LNCAP (cell line): ENCODE data around the gene TCF7L1.

Source experiments
- TF ChIP-seq, protein P1 (sequence below): fragments of 450-650 bp; IDR thresholded peaks from 2 replicates; pipeline ENCODE4 v1.5.1; 2017; ENCODE audit warnings: mild to moderate bottlenecking

TCF7L1 gene

DNA sequence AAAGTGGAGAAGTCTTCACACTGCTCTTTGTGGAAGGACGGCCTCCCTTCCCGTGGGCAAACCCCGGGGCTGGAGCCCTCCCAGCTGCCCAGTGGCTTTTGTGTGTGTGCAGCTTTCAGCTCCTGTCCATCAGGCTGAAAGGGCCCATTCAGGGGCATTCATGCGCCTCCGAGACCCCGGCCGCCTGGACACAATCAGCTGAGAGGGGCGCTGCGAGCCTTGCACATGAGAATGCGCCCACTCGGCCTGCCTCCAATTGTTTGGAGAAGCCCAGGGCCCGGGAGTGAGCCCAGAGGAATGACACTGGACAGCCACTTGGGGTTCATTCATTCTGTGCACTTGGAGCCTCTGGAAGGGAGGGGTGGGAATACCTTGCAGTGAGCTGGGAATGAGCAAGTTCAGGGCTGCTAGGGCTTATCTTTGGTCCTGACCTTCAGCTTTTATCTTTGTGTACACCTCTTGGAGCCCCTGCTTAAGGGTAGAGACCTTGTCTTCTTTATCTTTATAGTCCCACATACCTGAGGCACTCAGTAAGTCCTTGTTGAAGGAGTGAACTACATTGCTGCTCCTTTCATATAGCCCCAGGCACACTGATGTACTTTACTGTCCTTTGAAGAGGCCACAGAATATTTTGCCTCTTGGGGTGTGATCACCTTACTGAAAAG is 56.5 kb downstream of the TCF7L1 start:
- TF ChIP-seq, protein P1, sequence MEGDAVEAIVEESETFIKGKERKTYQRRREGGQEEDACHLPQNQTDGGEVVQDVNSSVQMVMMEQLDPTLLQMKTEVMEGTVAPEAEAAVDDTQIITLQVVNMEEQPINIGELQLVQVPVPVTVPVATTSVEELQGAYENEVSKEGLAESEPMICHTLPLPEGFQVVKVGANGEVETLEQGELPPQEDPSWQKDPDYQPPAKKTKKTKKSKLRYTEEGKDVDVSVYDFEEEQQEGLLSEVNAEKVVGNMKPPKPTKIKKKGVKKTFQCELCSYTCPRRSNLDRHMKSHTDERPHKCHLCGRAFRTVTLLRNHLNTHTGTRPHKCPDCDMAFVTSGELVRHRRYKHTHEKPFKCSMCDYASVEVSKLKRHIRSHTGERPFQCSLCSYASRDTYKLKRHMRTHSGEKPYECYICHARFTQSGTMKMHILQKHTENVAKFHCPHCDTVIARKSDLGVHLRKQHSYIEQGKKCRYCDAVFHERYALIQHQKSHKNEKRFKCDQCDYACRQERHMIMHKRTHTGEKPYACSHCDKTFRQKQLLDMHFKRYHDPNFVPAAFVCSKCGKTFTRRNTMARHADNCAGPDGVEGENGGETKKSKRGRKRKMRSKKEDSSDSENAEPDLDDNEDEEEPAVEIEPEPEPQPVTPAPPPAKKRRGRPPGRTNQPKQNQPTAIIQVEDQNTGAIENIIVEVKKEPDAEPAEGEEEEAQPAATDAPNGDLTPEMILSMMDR, result no peak

DNA sequence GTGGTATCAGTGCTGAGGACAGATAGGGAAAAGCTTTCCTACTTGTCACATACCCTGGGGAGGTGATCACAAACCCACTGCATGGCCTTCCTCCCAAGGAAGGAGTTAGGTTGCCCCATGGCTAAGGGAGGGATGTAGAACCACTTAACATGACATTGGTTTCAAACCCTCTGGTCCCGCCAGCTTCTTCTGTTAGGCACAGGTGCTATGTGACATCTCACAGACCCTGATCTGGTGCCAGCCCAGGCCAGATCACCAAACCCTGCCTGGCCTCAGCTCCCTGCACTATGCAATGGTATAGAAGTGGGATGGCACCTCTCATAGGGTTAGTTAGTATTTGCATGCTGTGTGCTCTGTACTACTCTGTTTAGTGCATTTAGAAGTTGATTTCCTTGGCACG is 58.0 kb downstream of the TCF7L1 start:
- TF ChIP-seq, protein P1, result no peak

DNA sequence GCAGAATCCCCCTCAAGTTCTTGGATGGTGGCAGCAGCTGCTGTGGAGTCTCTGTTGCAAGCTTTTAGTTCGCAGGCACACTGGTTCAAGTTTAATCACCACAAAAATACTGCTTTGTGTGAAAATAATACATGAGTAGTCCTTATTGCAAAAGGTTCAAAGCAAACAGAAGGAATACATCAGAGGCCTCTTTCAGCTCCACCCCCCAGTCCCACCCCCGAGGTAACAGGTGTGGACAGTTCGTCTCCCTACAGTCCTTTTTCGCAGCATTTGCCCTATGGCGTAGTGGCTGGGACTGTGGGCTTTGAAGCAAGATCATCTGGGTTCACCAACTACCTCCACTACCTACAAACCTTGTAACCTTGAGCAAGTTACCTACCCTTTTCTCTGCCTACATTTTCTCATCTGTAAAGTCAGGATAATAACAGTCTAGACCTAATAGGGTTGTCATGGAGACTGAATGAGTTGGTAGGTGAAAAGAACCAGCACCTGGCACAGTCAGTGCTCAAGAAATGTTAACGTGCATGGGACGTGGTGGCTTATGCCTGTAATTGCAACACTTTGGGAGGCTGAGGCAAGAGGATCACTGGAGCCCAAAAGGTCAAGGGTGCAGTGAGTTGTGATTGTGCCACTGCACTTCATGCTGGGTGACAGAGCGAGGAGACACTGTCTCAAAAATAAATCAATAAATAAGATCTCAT is 61.7 kb downstream of the TCF7L1 start:
- TF ChIP-seq, protein P1, result no peak

DNA sequence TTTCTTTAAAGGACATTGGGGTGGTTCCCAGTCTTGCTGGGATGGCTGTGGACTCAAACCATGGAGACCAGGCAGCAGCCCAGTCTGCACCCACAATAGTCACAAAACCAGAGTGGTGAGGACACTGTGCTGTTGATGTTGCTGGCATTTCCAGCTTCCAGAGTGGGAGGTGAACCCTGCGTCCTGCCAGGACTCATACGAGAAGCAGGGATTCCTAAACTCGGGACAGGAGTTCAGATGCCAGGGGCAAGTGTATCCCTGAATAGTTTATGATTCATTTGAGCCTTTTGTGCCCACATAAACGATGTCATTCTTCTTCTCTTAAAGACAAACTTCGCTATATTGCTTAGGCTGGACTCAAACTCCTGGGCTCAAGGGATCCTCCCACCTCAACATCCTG is 62.8 kb downstream of the TCF7L1 start:
- TF ChIP-seq, protein P1, result no peak

DNA sequence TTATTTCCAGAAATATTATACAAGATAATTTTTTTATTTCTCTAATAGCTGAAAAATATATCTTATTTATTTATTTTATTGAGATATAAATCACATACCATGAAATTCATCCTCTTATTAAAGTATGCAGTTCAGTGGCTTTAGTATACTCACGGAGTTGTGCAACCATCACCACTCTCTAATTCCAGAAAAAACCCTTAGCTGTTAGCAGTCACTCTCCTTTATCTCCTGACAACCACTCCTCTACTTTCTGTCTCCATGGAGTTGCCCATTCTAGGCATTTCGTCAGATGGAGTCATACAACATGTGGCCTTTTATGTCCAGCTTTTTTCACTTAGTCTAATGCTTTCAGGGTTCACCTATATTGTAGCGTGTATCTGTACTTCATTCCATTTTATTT is 66.5 kb downstream of the TCF7L1 start:
- TF ChIP-seq, protein P1, result no peak

DNA sequence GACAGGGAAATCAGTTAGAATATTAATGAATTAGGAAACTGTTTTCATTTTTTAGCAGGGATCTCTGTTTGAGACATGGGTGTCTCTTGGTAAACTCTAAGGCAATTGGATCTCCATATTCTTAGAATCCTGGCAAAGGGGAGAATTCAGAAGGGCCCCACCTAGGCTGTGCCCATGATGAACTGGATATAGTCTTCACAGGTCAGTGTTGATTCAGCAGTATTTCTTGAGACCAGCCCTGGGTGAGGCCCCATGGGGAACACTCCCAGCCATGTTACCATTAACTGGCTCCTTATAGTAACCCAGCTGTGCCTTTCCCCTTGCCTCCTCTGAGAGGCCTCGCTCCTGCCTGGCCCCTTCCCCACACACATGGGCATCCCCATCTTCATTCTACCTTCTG is 76.7 kb downstream of the TCF7L1 start:
- TF ChIP-seq, protein P1, result no peak

DNA sequence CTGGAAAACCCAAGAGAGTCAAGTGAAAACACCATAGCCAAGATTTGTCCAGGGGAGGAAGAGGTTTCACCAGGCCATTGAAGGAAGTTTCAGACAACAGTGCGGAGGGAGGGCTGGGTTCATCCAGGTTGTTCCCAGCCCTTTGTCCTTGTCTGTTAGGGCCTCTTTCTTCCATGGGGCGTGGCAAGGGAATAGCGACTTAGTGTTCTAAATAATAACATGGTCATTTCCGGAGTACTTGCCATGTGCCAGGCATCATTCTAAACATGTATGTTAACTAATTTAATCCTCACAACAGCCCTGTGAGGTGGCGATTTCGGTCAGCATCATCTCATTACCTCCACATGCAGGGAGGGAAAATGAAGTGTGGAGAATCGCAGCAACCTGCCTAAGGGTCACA is 77.3 kb downstream of the TCF7L1 start:
- TF ChIP-seq, protein P1, result no peak
